Fibroblast of lung (primary cell): ENCODE measurements around the gene CELF5.

Source experiments
- CTCF ChIP-seq, 2 donors: IDR thresholded peaks in 1 of 2; conservative IDR thresholded peaks in 1 of 2; 1 replicate in 1 of 2; 2 replicates in 1 of 2; pipeline ENCODE4 v1.5.1; 2011 to 2012; ENCODE audit warnings: low read length in 2 of 2, control low read depth in 1 of 2, inconsistent platforms in 1 of 2, low read depth in 1 of 2, mild to moderate bottlenecking in 1 of 2
- EZH2 ChIP-seq: IDR thresholded peaks from 2 replicates; pipeline ENCODE4 v1.5.1; 2012; ENCODE audit warnings: low read length, control low read depth, mild to moderate bottlenecking; ENCODE audit errors: missing control alignments

DNA sequence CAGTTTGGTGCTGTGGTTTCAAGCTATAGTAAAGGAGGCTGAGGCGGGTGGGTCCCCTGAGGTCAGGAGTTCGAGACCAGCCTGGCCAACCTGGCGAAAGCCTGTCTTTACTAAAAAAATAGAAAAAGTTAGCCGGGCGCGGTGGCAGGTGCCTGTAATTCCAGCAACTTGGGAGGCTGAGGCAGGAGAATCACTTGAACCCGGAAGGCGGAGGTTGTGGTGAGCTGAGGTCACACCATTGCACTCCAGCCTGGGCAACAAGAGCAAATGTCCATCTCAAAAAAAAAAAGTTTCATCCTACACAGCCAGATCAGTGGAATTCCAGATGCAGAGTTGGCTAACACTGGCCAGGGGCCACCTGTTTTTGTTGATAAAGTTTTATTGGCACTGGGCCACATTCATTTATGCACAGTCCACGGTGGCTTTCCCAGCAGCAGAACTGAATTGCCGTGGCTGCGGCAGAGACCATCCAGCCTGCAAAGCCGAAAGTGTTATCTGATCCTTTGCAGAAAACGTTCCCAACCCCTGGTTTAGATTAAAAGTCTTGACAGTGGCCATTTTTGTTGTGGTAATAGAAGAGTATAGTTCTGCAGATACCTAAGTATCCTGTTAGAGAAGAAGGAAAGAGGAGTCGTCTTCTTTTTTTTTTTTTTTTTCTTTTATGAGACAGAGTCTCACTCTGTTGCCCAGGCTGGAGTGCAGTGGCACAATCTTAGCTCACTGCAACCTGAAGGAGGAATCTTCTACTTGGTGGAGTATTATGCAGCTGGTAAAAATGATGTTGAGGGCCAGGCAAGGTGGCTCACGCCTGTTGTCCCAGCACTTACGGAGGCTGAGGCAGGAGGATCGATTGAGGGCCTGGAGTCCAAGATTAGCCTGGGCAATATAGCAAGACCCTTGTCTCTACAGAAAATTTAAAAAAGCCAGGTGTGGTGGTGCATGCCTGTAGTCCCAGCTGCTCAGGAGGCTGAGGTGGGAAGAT, 30.1 kb upstream of the CELF5 start:
- no peak for TF ChIP-seq CTCF (conservative IDR thresholded peaks at IDR 0.05 in 1 of 2, IDR thresholded peaks at IDR 0.05 in 1 of 2; ENCODE audit: low read depth in 1 of 2, low read length in 2 of 2)
- TF ChIP-seq EZH2: no peak
